HG02642 (cell line): ENCODE results near the gene DNAJC28.
"Not testable (repeated sequence)": the region's sequence is repeated elsewhere in the genome, so short reads cannot be mapped to it uniquely, and the experiment has no call there.

Experiments
- ATAC-seq: cut with Tn5 transposase; IDR thresholded peaks from one replicate; pipeline ENCODE4 v1.9.1; 2021; ENCODE audit warnings: mild to moderate bottlenecking; ENCODE audit not compliant: unreplicated experiment, poor library complexity

Gene DNAJC28

GRCh38 chr21:33487996-33488395, 3.5 kb downstream of the DNAJC28 start:
- no peak for ATAC-seq

GRCh38 chr21:33481314-33481943, 10.1 kb downstream of the DNAJC28 start:
- no peak for ATAC-seq

DNA sequence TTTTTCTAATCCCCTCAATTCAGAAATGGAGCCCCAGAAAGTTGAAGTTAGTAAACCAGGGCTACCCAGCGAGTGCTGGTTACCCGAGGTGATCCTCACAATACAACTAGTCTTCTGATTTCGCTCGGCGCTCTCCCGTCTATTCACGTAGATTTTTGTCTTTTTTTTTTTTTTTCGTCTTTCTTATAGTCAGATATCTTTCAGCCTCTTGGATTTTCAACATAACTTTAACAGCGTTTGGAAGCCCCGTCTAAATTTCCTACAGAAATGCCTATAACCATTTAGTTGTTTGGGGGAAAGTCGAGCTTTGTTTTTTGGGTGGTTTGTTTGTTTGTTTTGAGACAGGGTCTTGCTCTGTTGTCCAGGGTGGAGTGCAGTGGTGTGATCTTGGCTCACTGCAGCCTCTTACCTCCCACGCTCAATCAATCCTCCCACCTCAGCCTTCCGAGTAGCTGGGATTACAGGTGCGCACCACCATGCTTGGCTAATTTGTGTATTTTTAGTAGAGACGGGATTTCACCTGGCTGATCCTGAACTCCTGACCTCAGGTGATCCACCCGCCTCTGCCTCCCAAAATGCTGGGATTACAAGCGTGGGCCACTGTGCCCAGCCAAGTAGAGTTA, 10.9 kb downstream of the DNAJC28 start:
- ATAC-seq, result no peak

DNA sequence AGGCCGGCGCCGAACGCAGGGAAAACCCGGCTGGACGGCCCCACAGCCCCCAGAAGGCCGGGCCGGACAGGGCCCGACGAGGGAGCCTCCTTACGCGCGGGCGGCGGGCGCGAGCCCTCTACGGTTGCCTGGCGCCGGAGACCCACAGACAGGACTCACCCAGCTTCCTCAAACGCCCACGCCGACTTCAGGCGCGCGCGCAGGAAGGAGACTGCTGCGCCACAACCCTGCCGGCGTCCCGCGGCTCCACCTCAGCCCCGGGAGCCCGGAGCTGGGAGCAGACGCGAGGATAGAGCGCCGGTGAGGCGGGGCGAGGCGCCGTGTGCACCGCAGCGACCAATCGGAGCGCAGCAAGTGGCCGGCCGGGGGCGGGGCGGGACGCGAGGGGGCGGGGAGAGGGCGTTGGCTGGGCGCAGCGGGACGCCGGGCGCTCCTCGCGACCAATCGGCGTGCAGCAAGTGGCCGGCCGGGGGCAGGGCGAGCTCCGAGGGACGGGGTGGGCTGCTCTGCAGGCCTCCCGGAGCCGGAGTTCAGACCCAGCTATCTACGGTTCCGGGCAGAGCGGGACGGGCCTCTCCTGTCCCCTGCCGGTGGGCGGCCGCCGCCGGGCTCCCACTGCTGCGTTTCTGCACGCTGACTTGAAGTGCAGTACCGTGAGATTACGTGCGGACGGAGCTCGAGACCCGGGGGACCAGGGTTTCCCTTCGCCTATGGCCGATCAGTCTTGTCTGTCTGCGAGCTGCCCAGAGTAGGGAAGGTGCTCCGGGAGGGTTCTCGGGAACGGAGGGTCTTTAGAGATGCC, 11.6 kb downstream of the DNAJC28 start, which contains the start of gene TMEM50B:
TMEM50B (minus strand) TSS at position 296 of the 802 bp plus-strand sequence. CDS start 11,089 bp downstream, outside the sequence.
- peak; percentile 94 for ATAC-seq

- ATAC-seq, result peak; percentile 29
Measured at GRCh38 chr21:33478935-33479678, 12.4 kb downstream of the DNAJC28 start.

- no peak for ATAC-seq
Measured at GRCh38 chr21:33478182-33478581, 13.3 kb downstream of the DNAJC28 start.

- no peak for ATAC-seq
Measured at GRCh38 chr21:33477066-33477465, 14.4 kb downstream of the DNAJC28 start.

GRCh38 chr21:33473344-33473743, 18.2 kb downstream of the DNAJC28 start:
- no peak for ATAC-seq

GRCh38 chr21:33470701-33471100, 20.8 kb downstream of the DNAJC28 start:
- ATAC-seq, result no peak

DNA sequence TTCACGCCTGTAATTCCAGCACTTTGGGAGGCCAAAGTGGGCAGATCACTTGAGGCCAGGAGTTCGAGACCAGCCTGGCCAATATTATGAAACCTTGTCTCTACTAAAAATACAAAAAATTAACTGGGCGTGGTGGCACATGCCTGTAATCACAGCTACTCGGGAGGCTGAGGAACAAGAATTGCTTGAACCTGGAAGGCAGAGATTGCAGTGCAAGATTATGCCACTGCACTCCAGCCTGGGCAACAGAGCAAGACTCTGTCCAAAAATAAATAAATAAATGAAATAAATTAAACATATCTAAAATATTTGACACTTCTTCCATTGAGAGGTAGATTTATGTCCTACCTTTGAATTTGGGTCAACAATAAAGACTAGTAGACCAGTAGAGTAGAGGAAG, 22.3 kb downstream of the DNAJC28 start:
- ATAC-seq, result not testable (repeated sequence)

DNA sequence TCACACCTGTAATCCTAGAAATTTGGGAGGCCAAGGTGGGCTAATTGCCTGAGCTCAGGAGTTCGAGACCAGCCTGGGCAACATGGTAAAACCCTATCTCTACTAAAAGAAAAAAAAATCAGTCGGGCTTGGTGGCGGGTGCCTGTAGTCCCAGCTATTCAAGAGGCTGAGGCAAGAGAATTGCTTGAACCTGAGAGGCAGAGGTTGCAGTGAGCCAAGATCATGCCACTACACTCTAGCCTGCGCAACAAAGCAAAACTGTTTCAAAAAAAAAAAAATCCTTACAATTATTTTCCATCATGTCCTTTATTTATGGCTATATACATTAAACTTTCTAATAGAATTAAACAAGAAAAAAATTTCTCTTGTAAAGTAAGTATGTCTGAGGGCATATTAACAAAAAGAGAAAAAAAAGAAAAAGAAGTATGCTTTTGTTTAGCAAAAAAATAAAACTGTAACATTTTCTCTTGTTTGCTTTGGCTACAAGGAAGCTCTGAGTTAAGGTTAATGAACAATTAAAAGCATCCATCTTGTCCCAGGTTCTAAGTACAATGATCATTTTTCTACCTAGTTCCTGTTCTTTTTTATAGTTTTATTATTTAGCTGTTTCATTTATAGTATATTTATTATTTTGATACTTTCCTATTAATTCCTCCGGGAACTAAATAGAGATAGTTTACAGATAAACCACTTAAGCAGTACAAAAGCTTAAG, 29.8 kb downstream of the DNAJC28 start:
- ATAC-seq, result no peak

- no peak for ATAC-seq
Measured at GRCh38 chr21:33458861-33459260, 32.7 kb downstream of the DNAJC28 start.

DNA sequence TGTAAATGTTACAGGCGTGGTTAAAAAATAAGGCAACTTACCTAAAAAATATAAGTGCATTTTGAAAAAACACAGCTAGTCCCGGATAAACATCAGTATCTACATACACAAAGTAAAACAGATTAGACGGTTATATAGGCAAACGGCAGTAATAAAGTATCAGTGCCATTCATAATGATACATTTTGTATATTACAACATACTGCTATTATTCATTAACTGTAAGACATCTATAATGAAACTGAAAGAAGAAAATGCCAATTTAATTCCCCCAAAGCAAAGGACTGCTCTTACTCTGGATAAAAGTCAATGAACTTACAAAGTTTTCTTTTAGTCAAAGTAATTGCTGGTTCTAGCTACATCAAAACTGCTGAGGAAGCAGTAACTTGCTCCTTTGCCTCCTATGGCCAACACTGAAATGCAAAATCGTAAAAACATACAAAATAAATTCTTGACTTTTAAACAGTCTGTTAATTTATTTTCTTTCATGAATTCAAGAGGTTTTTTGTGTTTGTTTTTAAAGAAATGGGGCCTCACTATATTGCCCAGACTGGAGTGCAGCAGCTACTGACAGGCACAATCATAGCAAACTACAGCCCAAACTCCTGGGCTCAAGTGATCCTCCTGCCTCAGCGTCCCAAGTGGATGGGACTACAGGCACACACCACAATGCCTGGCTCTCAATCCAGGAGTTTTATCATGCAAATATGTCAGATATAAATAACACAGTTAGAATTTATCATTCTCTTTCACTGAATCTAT, 35.6 kb downstream of the DNAJC28 start:
- no peak for ATAC-seq

DNA sequence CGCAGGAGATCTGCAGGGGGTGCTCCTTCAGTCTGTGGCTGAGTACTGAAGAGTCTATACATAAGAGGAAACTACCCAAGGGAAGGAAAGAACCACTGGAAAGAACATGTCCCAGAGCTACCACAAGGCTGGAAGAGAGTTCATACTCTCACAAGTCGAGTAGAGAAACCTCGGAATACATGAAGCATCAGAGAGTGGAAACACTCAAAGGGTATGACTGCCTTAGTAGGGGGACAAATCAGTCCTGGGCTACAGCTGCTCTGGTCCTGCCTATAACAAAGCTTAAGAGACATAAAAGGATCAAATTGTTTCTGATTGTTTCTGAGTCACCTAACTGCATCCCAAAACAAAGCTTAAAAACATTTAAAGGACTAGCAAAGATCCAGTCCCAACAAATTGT, 39.2 kb downstream of the DNAJC28 start:
- ATAC-seq, result no peak

GRCh38 chr21:33451634-33452071, 39.9 kb downstream of the DNAJC28 start:
- no peak for ATAC-seq

DNA sequence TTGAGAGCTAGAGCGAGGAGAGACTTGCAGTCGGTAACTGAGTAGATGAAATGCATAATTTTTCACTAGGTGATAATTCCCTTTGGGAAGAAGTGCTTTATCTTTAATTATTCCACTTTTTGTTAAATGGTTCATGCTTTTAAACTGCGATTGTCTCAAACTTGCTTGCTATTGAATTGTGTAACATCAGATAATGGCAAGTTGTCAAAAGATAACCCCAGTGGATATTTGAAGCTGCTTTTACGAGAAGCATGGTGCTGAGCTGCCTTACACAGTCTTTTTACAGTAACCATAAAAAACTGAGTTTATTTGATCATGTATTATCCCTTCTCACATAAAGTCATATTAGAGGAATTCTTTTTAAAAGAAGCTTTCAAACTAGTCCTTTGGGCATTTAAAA, 41.9 kb downstream of the DNAJC28 start:
- ATAC-seq, result no peak

- not testable (repeated sequence) for ATAC-seq
Measured at GRCh38 chr21:33446620-33447019, 44.9 kb downstream of the DNAJC28 start.

DNA sequence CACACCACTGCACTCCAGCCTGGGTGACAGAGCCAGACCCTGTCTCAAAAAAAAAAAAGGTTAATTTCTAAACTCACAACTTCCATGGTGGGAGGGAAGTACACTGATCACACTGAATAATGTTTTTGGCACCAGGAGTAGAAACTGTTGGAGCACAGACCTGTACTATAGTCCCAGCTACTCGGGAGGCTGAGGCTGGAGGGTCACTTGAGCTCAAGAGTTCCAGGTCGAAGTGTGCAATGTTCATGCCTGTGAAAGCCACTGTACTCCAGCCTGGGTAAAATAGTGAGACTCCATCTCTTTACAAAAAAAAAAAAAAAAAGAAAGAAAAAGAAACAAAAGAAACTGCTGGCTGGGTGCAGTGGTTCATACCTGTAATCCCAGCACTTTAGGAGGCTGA, 47.0 kb downstream of the DNAJC28 start:
- ATAC-seq, result no peak

- no peak for ATAC-seq
Measured at GRCh38 chr21:33443194-33443593, 48.3 kb downstream of the DNAJC28 start.
